ENCODE results near the gene SPATA4. TPM values are rescaled to one million over a fixed set of nuclear protein-coding genes. Genes with fewer than 3 reads are reported as not detected.

SPATA4 gene
- polyA plus RNA-seq, 3 donors: not detected

GRCh38 chr4:176186671-176187395 lies 8.6 kb downstream of the SPATA4 start:
- no peaks in the 10 kb centered on the region for H4K20me1 ChIP-seq (ENCODE audit: insufficient read depth, low read length)

DNA sequence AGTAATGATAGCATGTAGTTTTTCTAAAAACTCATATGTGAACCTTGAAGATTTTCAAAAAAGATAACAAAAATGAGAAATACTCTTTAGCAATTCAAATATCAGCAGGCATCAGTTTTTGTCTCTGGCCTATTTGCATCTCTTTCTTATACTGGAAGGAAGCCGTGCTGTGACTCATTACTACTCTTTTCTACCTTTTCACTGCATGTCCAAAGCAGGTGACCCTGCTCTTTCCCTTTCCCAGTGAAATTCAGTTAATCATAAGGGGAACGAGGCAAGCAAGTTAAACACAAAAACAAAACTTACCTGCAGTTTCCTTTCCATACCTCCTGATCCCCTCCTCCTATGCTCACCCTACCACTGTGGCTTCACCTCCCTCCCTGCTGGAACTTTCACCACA lies 9.3 kb downstream of the SPATA4 start:
- peaks cover 25% of the 10 kb centered on the region for H3K4me1 Mint-ChIP-seq
- DNase-seq: no peak
- 100% methylated on average over 1 of the region's 2 CpGs for WGBS (ENCODE audit: insufficient coverage)

More at GRCh38 chr4:176186671-176187395, 8.6 kb downstream of the SPATA4 start:
- peaks cover 25% of the 10 kb centered on the region for H3K4me1 Mint-ChIP-seq
- peaks cover 0 to 1% (median 0%) of the 10 kb centered on the region in 3 donors for H3K27me3 Mint-ChIP-seq (ENCODE audit: low read depth in 3 of 3)
- no peak overlapping the region for H2AFZ ChIP-seq (ENCODE audit: insufficient read depth, low read depth, low read length, poor library complexity, severe bottlenecking)
- no peak overlapping the region for H3K9ac ChIP-seq (ENCODE audit: insufficient read depth, low read length, poor library complexity, severe bottlenecking)
- no peaks in the 10 kb centered on the region for H3K79me2 ChIP-seq (ENCODE audit: insufficient read depth, low read length)
- H3K27ac ChIP-seq (ENCODE audit: low read depth in 1 of 2, low read length in 2 of 2): no peak overlapping the region
- no peaks in the 10 kb centered on the region for H3K9me3 Mint-ChIP-seq
- DNase-seq: no peak
- no CpG with 5 or more reads among the region's 6 CpGs for WGBS (ENCODE audit: insufficient coverage)
- no peaks in the 10 kb centered on the region for H3K27me3 ChIP-seq (ENCODE audit: control insufficient read depth in 2 of 2, insufficient read depth in 2 of 2, low read length in 2 of 2)
- no peak overlapping the region for H3K27ac Mint-ChIP-seq
- no peaks in the 10 kb centered on the region for H3K36me3 ChIP-seq (replicated peaks in 1 of 2; ENCODE audit: control insufficient read depth in 1 of 2, insufficient read depth in 2 of 2, low read length in 2 of 2)
- H3K4me3 ChIP-seq (replicated peaks in 1 of 3; ENCODE audit: low read depth in 2 of 3, low read length in 3 of 3): no peak overlapping the region
- H3K9me3 ChIP-seq (replicated peaks in 1 of 2; ENCODE audit: control insufficient read depth in 1 of 2, insufficient read depth in 1 of 2, low read length in 2 of 2): no peaks in the 10 kb centered on the region
- H3K36me3 Mint-ChIP-seq: no peaks in the 10 kb centered on the region
- H3K4me1 ChIP-seq (ENCODE audit: control insufficient read depth in 1 of 2, insufficient read depth in 2 of 2, low read length in 2 of 2): peaks cover 13 to 18% of the 10 kb centered on the region in 2 donors
- H3K4me2 ChIP-seq (replicated peaks; ENCODE audit: extremely low read depth, low read length, poor library complexity, severe bottlenecking): no peak overlapping the region
- intact Hi-C loops (cut with micrococcal nuclease): no loop called here
- no peak overlapping the region for H3K4me3 Mint-ChIP-seq
- TF ChIP-seq, protein P1, sequence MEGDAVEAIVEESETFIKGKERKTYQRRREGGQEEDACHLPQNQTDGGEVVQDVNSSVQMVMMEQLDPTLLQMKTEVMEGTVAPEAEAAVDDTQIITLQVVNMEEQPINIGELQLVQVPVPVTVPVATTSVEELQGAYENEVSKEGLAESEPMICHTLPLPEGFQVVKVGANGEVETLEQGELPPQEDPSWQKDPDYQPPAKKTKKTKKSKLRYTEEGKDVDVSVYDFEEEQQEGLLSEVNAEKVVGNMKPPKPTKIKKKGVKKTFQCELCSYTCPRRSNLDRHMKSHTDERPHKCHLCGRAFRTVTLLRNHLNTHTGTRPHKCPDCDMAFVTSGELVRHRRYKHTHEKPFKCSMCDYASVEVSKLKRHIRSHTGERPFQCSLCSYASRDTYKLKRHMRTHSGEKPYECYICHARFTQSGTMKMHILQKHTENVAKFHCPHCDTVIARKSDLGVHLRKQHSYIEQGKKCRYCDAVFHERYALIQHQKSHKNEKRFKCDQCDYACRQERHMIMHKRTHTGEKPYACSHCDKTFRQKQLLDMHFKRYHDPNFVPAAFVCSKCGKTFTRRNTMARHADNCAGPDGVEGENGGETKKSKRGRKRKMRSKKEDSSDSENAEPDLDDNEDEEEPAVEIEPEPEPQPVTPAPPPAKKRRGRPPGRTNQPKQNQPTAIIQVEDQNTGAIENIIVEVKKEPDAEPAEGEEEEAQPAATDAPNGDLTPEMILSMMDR (IDR thresholded peaks at IDR 0.05): no peak

More for the DNA sequence above, 9.3 kb downstream of the SPATA4 start:
- Histone ChIP-seq H2AFZ (ENCODE audit: insufficient read depth, low read depth, low read length, poor library complexity, severe bottlenecking) (no peak overlapping the region), H3K27ac (ENCODE audit: low read depth in 1 of 2, low read length in 2 of 2) (no peak overlapping the region), H3K4me2 (replicated peaks; ENCODE audit: extremely low read depth, low read length, poor library complexity, severe bottlenecking) (no peak overlapping the region), H3K9me3 (replicated peaks in 1 of 2; ENCODE audit: control insufficient read depth in 1 of 2, insufficient read depth in 1 of 2, low read length in 2 of 2) (no peaks in the 10 kb centered on the region), H3K79me2 (ENCODE audit: insufficient read depth, low read length) (no peaks in the 10 kb centered on the region), H3K9ac (ENCODE audit: insufficient read depth, low read length, poor library complexity, severe bottlenecking) (no peak overlapping the region), H3K36me3 (replicated peaks in 1 of 2; ENCODE audit: control insufficient read depth in 1 of 2, insufficient read depth in 2 of 2, low read length in 2 of 2) (no peaks in the 10 kb centered on the region), H4K20me1 (ENCODE audit: insufficient read depth, low read length) (no peaks in the 10 kb centered on the region), H3K4me1 (ENCODE audit: control insufficient read depth in 1 of 2, insufficient read depth in 2 of 2, low read length in 2 of 2) (peaks cover 13 to 18% of the 10 kb centered on the region in 2 donors), H3K27me3 (ENCODE audit: control insufficient read depth in 2 of 2, insufficient read depth in 2 of 2, low read length in 2 of 2) (no peaks in the 10 kb centered on the region), H3K4me3 (replicated peaks in 1 of 3; ENCODE audit: low read depth in 2 of 3, low read length in 3 of 3) (no peak overlapping the region)
- H3K36me3 Mint-ChIP-seq: no peaks in the 10 kb centered on the region
- no peaks in the 10 kb centered on the region for H3K27me3 Mint-ChIP-seq (ENCODE audit: low read depth in 3 of 3)
- intact Hi-C loops (cut with micrococcal nuclease): no loop called here
- H3K9me3 Mint-ChIP-seq: no peaks in the 10 kb centered on the region
- no peak overlapping the region for H3K4me3 Mint-ChIP-seq
- TF ChIP-seq, protein P1 (IDR thresholded peaks at IDR 0.05): no peak
- no peak overlapping the region for H3K27ac Mint-ChIP-seq
